ENCODE results near the gene SH2D7. TPM values are rescaled to one million over a fixed set of nuclear protein-coding genes. Genes with fewer than 3 reads are reported as not detected.

The SH2D7 gene
- total RNA-seq, 1 donor from 2014 or later: not detected

GRCh38 chr15:78061963-78062427 lies 30.4 kb upstream of the SH2D7 start:
- no peak for ATAC-seq

- no peak for ATAC-seq
Observed at GRCh38 chr15:78063217-78063616, 29.1 kb upstream of the SH2D7 start.

GRCh38 chr15:78063970-78064385 lies 28.4 kb upstream of the SH2D7 start:
- ATAC-seq: no peak

- ATAC-seq: no peak
Observed at GRCh38 chr15:78064544-78064943, 27.8 kb upstream of the SH2D7 start.

DNA sequence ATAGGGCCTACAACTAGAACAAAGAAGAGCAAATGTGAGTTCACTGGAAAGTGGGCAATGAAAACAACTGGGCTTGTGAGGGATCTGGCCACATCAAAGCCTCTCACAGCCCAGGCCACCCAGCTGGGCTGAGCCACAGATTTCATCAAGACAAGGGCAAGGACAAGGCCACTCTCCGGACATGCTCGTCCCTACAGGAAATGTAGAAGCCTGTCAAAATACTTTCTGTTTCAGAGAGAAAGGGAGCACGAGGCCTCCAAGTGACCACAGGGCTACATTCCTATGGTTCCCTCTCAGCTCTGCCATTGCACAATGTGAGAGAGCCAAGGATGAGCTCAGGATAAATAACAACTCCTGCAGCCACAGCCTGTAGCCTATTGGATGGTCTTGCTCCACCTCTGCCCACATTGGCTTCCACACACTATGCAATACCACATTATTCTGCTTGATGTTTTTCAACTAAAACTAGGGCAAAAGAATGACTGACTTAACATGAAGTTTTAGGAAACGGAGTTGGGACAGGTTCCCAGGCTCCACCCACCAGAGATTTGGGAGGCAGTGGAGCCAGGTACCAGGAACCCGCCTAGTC lies 27.0 kb upstream of the SH2D7 start:
- peak; percentile 63 for ATAC-seq

DNA sequence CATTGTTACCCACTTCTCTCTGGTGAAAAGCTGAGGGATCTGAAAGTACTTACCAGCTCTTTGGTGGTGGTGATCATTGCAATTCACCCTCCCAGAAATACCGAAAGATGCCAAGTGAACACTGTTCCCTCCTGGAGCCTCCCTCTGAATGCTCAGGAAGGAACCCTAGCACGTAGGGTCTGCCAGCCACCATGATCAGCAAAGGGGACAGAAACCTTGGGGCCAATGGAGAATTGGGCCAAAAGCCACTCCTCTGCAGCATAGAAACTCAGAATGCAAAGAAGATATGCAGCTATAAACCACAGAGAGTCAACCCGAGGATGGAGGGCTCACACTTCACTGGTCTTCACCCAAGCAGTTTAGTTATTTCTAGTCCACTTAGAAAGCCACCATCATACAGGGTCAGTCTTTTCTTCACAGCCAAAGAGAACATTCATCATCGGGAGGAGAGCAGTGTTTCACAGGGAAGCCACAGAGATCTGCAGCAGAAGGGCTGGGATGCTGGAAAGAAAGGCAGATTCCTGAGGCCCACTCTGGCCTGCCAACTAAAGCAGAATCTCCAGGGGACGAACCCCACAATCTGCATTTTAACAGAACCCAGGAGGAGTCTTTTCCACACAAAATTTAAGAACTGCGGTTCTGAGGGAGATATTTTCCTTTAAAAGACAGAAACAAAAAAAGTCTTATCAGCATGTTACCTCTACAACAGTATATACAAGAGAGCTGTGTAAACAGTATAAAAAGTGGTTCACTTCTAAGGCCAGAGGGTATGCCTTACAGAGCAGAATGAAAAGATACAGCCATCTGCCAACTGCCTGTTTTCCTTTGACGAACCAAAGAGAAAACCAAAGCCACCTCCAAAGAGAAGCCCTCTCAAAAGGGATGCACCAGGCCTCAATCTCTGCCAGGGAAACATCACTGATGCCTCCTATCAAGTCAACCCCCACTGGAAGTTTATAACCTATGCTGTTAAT lies 26.1 kb upstream of the SH2D7 start:
- ATAC-seq: no peak

- ATAC-seq: no peak
Observed at GRCh38 chr15:78067328-78068228, 24.8 kb upstream of the SH2D7 start.

DNA sequence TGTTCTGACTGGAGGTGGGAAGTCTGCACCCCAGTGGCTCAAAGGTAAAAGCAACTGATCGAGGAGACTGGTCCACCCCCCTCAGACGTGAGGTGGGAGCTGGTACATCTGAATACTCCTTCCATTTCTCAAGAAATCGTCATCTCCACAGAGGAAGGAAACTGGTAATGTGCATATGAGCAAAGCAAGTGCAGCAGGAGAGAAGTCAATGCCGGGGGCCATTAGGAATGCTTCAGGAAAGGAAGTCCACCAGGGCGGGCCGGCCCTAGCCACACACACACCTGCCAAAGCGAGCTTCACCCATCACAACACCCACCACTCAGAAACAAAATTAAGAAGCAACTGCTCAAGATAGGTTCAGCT lies 23.3 kb upstream of the SH2D7 start:
- ATAC-seq: no peak

- ATAC-seq: no peak
Observed at GRCh38 chr15:78069462-78070029, 22.8 kb upstream of the SH2D7 start.

- ATAC-seq: no peak
Observed at GRCh38 chr15:78070049-78070700, 22.2 kb upstream of the SH2D7 start.

DNA sequence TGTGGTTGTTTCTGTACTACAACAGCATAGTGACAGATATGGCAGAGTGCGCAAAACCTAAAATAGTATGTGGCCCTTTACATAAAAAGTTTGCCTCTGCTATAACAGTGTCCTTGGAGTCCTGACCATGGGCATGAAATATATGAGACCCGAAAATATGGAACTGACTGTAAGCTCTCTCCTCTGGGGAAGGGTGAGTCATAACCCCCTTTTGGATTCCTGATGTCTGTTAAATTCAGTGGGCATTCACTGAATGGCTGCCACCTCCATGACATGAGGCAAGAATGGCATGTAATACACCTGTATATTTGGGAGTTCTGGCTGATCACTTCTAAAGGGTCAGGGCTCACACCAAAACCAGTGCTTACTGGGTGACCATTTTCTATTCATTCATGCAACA lies 21.0 kb upstream of the SH2D7 start:
- ATAC-seq: no peak

GRCh38 chr15:78072080-78072892 lies 20.1 kb upstream of the SH2D7 start:
- no peak for ATAC-seq

DNA sequence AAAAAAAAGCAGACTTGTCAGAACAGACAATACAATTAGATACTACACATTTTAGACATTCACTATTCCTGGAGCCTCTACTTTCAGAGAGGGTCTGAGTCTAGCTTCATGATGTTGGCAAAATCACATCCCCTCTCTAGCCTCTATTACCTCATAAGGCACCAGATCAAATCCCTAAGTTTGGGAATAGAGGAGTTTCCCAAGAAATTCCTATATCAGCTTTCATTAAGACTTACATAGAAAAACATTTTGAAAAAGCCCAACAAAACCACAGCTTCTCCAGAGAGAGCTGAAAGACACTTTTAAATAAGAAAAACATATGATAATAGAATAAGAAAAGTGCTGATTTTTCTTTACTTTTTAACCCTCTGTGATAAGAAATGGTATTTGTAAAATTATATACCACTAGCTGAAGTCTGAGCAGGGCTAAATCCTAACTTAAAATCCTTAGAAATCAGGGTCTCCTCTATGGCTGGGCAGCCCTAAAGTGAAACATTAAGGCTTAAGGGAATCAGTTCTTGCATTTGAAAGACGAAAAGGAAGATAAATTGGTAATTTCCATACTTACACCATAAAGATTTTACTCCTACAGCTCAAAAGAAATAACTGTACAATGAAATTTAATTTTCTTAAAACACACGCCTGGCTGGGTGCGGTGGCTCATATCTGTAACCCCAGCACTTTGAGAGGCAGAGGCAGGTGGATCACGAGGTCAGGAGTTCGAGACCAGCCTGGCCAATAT lies 19.1 kb upstream of the SH2D7 start:
- no peak for ATAC-seq

GRCh38 chr15:78075490-78076230 lies 16.7 kb upstream of the SH2D7 start:
- peak; percentile 77 for ATAC-seq

DNA sequence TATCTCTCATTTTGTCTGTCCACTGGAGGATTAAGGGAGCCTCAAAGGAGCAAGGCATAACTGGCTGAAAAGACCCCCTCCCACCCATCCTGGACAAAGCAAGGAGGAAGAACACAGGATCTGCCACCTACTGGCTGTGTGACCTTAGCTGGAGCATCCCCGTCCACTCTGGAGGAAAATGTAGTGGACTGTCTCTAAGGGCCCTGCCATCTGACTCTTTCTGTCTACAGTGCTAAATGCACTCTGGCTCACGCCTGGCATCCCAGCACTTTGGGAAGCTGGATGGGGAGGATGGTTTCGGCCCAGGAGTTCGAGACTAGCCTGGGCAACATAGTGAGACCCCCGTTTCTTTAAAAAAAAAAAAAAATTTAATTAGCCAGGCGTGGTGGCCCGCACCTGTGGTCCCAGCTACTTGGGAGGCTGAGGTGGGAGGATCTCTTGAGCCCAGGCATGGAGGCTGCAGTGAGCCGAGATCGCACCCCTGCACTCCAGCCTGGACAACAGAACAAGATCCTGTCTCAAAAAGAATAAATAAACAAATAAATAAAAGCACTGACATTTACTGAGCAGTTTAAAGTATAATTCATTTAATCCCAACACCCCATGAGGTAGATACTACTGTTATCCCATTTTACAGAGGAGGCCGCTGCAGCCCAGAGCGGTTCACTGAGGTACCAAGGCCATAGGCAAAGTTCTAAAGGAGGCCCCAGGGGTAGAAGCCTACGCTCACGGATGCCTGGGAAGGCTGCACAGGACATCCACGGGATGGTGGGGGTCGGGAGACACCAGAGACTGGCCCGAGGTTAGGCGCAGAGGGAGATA lies 15.9 kb upstream of the SH2D7 start:
- peak; percentile 19 for ATAC-seq

DNA sequence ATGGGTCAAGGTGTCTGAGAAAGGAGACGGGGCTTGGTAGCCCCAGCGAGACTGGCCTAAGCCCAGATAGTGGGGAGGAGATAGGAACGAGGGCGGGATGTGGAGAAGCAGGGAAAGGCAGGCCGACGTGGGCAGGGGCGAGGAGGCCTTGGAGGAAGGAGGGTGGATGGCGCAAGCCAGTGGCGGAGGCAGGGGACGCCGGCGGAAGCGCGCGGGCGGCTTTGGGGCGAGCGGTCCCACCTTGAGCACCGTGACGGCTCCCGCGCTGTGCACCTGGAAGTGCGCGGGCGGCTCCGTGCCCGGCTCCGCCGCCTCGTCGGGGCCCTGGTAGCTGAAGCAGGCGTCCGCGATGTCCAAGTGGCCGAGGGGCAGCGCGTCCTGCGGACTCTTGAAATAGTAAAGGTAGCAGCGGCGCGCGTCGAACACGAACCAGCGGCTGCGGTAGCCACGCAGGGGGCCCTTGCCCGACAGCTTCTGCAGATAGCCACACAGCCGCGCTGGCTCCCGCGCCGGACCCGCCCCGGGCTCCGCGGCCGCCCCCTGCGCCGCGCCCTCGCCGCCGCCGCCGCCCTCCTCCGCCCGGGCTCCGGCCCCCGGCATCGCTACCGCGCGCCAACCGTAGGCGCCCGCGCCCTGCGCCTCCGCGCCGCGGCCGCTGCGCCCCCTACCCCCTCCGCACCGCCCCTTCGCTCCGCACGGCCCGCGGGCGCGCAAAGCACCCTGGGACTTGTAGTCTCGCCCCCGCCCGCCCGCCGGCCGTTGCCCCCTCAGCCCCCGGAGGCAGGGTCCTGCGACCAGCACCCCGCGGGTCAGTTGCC lies 15.1 kb upstream of the SH2D7 start, which contains the start of gene TBC1D2B:
Gene TBC1D2B, minus strand, starts transcription at position 659 of the 818 bp plus-strand sequence. Its CDS starts 59 bp downstream, at position 600.
- ATAC-seq: peak; percentile 57

- peak; percentile 18 for ATAC-seq
Observed at GRCh38 chr15:78077871-78078210, 14.5 kb upstream of the SH2D7 start.
